HL-60 (cell line): Measurements from ENCODE around the gene SH3RF2.

ENCODE experiments used
- POLR2AphosphoS5 ChIP-seq: IDR thresholded peaks from 2 replicates; pipeline ENCODE4 v1.6.1; 2012; ENCODE audit warnings: low read depth
- REST ChIP-seq: IDR thresholded peaks from 2 replicates; pipeline ENCODE4 v1.6.1; 2012; ENCODE audit warnings: low read depth; ENCODE audit not compliant: insufficient replicate concordance
- SPI1 ChIP-seq: IDR thresholded peaks from 2 replicates; pipeline ENCODE4 v1.6.1; 2012; ENCODE audit warnings: low read depth, mild to moderate bottlenecking, borderline replicate concordance
- TF ChIP-seq, protein P1 (sequence below): IDR thresholded peaks from one replicate; pipeline ENCODE4 v1.5.1; 2011; ENCODE audit warnings: low read length, control low read depth, inconsistent platforms; ENCODE audit not compliant: insufficient read depth

GRCh38 chr5:145960166-145960565 is 23.8 kb downstream of the SH3RF2 start:
- TF ChIP-seq, protein P1, sequence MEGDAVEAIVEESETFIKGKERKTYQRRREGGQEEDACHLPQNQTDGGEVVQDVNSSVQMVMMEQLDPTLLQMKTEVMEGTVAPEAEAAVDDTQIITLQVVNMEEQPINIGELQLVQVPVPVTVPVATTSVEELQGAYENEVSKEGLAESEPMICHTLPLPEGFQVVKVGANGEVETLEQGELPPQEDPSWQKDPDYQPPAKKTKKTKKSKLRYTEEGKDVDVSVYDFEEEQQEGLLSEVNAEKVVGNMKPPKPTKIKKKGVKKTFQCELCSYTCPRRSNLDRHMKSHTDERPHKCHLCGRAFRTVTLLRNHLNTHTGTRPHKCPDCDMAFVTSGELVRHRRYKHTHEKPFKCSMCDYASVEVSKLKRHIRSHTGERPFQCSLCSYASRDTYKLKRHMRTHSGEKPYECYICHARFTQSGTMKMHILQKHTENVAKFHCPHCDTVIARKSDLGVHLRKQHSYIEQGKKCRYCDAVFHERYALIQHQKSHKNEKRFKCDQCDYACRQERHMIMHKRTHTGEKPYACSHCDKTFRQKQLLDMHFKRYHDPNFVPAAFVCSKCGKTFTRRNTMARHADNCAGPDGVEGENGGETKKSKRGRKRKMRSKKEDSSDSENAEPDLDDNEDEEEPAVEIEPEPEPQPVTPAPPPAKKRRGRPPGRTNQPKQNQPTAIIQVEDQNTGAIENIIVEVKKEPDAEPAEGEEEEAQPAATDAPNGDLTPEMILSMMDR, result no peak
- TF ChIP-seq REST (no peak), POLR2AphosphoS5 (no peak), SPI1 (no peak)
